Myocyte (in vitro differentiated cells): ENCODE measurements around the gene OSBPL1A. TPM values are rescaled to one million over a fixed set of nuclear protein-coding genes. Genes with fewer than 3 reads are reported as not detected.

ENCODE experiments used
- DNase-seq: peaks from one replicate; pipeline ENCODE4 v3.0.0-alpha.2; 2012; ENCODE audit warnings: low read depth
- total RNA-seq: library from RNA; depleted of rRNA; stranded (reverse); fragments of >200 nt; gene quantifications from 2 replicates; pipeline ENCODE4 v1.2.3, GENCODE V29; 2014

OSBPL1A gene
- total RNA-seq, 1 donor from 2014 or later: 19.5 TPM

GRCh38 chr18:24228667-24229041, 169.0 kb downstream of the OSBPL1A start:
- peak; percentile 3 for DNase-seq

- peak; percentile 5 for DNase-seq
Measured at GRCh38 chr18:24227977-24228666, 169.5 kb downstream of the OSBPL1A start.

- no peak for DNase-seq
Measured at GRCh38 chr18:24220318-24220688, 177.3 kb downstream of the OSBPL1A start.

- peak; percentile 79 for DNase-seq
Measured at GRCh38 chr18:24219561-24220317, 177.9 kb downstream of the OSBPL1A start.

GRCh38 chr18:24214913-24215312, 182.7 kb downstream of the OSBPL1A start:
- no peak for DNase-seq

- no peak for DNase-seq
Measured at GRCh38 chr18:24214144-24214543, 183.5 kb downstream of the OSBPL1A start.

- DNase-seq: peak; percentile 63
Measured at GRCh38 chr18:24212939-24213338, 184.7 kb downstream of the OSBPL1A start.

GRCh38 chr18:24209558-24209957, 188.1 kb downstream of the OSBPL1A start:
- DNase-seq: no peak

- DNase-seq: no peak
Measured at GRCh38 chr18:24208270-24209035, 189.2 kb downstream of the OSBPL1A start.

GRCh38 chr18:24204904-24205303, 192.7 kb downstream of the OSBPL1A start:
- no peak for DNase-seq

- DNase-seq: no peak
Measured at GRCh38 chr18:24201699-24202687, 195.6 kb downstream of the OSBPL1A start.

- no peak for DNase-seq
Measured at GRCh38 chr18:24200494-24201290, 196.9 kb downstream of the OSBPL1A start.

GRCh38 chr18:24199372-24199962, 198.2 kb downstream of the OSBPL1A start:
- no peak for DNase-seq

- DNase-seq: peak; percentile 90
Measured at GRCh38 chr18:24198461-24198860, 199.2 kb downstream of the OSBPL1A start.

- DNase-seq: no peak
Measured at GRCh38 chr18:24197412-24197811, 200.2 kb downstream of the OSBPL1A start.

GRCh38 chr18:24196764-24197163, 200.9 kb downstream of the OSBPL1A start:
- no peak for DNase-seq

GRCh38 chr18:24195296-24196053, 202.1 kb downstream of the OSBPL1A start:
- DNase-seq: no peak

- DNase-seq: peak; percentile 35
Measured at GRCh38 chr18:24190590-24190989, 207.0 kb downstream of the OSBPL1A start.
